Activated T-cell treated with anti-CD3 and anti-CD28 coated beads for 48 hours (primary cell): ENCODE results near the gene MACIR.

ENCODE experiments used
- DNase-seq: peaks from one replicate; pipeline ENCODE4 v3.0.0-alpha.2; 2020; ENCODE audit warnings: low read depth

MACIR gene

DNA sequence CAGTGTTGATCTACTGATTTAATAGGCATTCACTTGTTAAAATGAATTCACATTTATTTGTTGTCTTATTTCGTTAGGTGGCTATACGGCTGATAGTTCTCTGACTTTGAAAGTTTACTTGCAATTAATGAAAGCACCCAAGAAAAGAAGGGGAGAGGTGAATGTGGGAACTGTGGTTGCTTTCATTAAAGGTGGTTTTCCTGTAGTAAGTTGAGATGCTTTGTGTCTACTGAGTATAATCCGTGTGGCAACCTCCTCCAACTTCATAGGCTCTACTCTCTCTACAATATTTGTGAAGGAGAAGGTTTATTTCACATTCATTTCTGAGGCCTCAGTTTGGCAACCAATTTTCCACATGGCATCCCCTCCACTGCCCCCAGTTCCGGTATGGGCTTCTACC, 12.8 kb upstream of the MACIR start:
- no peak for DNase-seq

DNA sequence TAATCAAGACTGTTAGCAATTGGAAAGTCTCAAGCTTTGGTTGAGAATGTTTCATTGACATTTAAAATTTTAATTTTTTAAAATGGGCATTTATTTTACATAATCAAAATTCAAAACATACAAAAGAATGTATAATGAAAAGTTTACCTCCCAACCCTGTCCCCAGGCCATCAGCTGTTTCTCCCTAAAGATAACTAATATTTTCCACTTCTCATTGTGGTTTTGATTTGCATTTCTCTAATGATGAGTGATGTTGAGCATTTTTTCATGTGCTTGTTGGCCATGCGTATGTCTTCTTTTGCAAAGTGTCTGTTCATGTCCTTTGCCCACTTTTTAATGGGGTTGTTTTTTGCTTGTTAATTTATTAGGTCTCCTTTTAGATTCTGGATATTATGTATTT, 11.4 kb upstream of the MACIR start:
- DNase-seq: no peak

DNA sequence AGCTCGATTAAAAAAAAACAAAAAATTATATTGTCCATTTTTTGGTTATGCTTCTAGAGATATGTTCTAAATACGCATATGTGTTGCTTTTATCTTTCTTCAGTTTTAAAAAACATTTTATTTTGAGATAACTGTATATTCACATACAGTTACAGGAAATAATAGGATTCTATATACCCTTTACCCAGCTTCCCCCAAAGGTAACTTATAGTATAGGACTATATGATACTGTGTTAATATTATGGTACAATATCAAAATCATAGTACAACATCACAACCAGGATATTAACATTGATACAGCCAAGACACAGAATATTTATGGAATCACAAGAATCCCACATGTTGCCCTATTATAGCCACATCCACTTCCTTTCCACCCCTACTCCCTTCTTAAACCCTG, 9.5 kb upstream of the MACIR start:
- DNase-seq: no peak

DNA sequence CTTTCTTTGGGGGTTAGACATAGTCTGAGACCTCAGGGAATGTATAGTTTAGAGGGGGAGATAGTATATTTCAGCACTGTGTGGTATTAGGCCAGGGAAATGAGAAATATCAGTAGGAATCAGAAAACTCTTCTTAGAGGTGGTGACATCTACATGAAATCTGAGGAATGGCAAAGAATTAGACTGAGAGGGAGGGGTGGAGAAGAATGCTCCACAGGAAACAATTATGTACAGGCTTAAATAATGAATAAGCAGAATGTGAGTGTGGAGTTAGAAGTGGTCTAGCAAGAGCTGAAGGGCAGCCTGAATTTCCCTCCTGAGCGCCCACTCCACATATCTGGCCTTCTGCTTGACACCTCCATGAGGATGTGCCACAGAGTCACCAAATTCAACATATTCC, 3.6 kb upstream of the MACIR start:
- DNase-seq: no peak

GRCh38 chr5:103255691-103256090, 2.9 kb upstream of the MACIR start:
- DNase-seq: no peak

DNA sequence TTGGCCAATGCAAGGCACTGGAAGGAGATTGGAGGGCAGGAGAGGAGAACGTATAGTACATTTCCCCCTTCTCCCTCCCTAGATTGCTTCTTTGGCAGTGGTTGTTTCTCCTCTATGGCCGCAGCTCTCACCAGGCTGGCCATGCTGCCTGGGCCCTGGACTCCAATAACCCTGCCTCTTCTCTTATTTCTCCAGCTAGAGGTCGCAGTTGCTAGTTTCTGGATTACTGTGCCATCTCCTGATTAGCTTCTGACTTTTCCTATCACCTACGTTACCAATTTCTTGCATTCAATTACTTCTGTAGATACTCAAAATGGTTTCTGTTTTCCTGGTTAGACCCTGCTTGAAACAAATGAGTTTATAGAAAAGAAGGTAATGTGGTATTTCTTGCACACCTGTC, 2.4 kb upstream of the MACIR start:
- no peak for DNase-seq

DNA sequence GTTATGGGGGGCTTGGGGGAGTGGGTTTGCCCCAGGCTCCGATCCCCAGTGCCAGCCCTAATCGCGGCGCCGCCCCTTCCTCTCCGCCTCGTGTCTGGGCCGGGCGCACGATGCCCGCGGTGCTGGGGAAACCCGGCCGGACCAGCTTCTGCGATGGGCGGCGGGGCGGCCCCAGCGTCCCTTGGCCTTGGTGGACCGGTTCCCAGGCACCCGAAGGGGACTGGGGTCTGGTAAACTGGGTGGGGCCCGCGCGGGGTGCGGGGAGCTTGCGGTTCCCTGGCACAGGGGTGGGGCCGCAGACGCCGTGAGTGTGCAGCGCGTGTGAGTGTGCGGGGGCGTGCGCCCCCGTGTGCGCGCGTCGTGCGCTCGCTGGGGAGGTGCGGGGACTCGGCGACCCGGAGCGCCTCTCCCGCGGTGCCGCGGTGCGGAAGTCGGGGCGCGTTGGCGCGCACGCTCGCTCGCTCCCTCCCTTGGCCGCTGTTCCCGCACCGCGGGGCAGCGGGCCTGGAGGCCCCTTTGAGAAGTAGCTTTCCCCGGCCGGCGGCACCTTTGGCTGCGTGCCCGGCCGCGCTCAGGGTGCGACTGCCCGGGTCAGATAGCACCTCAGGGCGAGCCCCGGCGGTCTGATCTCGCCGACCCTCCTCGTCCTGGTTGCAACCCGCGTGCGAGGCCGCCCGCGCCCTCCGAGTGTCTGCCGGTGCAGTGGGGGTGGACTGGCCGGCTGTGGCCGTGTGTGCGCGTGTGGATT, 568 bp downstream of the MACIR start:
- peak; percentile 57 for DNase-seq

GRCh38 chr5:103259705-103260355, 1.3 kb downstream of the MACIR start:
- DNase-seq: no peak

DNA sequence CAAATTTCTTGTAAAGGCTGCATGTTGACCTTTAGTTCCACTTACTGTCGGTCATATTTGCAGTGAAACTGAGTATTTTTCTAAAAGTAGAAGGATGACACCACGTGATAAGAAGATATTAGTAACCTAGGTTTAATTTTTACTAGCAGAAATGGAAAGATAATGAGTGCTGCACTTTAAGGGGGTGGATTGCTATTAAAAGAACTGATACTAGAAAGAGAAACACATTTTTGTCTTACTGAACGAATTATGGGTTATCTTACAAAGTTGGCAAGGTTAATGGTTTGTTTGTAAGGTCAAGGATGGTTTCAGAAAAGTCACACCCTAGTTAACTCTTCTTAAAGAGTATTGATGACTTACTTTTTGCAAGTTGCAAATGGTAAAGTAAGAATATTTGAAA, 2.4 kb downstream of the MACIR start:
- DNase-seq: no peak

DNA sequence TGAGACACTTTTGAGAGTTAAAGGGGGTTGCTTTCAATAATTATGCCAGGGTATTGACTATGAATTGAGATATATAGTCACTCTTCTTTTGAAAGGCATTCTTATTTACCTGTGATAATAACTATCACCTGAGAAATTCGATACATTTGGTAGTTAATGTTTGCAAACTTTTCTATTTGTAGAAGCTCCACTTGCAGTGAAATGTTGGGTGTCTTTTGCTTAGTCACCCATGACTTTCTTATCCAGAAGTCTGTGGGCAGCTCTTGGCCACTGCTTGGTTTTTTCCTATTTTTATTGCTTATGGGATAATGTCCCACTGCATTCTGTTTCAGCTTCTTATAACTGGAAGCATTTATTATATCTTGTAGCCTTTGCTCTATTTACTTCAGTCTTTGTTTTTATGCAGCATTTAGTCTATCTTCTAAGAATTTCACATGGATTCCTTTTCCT, 3.9 kb downstream of the MACIR start:
- no peak for DNase-seq

DNA sequence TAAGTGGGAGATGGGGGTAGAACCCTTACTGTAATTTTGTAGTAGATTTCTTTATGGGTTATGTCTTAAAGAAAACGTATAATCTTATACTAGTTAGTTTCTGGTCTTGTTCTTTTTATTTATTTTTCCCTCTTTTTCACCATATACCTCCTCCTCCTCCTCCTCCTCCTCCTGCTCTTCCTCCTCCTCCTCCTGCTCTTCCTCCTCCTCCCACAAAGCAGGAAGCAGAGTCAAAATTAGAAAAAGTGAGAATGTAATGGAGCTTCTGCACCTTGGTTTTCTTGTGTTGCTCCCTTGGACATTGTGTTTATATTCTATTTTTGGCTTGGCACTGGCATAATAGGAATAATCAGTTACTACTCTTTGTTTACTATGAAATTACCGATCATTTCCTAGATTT, 4.5 kb downstream of the MACIR start:
- DNase-seq: no peak

DNA sequence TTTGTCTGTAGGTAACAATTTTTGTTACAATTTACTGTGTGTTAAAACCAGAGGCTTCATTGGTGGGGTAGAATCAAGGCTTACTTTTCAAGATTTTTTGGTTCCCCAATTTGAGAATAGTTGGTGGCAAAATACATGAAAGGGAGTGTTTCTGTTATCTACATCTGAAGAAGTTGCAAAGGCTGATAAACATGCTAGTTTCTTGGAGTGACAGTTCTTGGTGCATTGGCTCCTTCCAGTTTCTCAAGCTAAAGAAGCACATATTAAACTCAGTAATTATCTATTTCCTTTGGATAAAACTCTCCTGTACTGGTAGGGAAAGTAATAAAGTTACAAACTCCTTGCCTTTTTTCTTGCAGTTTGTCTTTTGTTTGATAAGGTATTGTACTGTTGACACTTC, 5.9 kb downstream of the MACIR start:
- DNase-seq: no peak

- DNase-seq: no peak
These were observed 12.0 kb downstream of the MACIR start for GRCh38 chr5:103270581-103270980.

- DNase-seq: no peak
These were observed 13.2 kb downstream of the MACIR start for GRCh38 chr5:103271570-103272289.

DNA sequence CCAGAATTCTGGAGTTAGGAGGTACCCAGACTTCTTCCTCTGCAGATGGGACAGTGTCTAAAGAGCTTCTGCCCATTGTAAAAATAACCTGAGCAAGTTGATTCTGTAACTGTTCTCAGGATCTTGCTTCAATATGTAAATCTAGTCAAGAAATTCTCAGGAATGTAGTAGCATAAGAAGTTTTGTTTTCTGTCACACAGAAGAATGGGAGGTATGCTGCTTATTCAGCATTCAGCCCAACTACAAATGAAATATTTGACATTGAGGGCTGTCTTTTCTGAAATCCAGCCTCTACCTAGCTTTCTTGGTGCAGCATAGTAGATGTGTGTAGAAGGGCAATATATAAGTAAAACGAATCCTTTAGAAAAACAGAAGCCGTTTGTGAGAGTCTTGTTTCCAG, 13.8 kb downstream of the MACIR start:
- no peak for DNase-seq

DNA sequence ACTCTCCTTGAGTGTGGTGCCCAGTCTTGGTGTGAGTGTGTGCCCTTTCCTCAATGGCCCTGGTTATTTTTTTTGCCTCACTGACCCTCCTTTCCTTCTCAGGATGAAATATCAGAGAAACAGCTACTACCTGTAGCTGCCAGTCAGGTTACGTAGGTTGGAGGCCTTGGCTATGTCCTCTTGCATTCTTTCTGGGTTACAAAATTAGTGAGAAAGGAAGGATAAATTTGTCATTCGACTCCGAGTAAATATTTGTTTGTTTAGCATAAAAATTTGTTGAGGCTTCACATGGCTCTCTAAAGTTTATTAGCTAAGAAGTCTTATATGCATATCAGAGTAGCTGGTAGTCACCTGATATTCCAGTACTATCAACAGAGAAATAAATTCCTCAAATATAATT, 15.4 kb downstream of the MACIR start:
- no peak for DNase-seq

- no peak for DNase-seq
These were observed 17.3 kb downstream of the MACIR start for GRCh38 chr5:103275851-103276250.

DNA sequence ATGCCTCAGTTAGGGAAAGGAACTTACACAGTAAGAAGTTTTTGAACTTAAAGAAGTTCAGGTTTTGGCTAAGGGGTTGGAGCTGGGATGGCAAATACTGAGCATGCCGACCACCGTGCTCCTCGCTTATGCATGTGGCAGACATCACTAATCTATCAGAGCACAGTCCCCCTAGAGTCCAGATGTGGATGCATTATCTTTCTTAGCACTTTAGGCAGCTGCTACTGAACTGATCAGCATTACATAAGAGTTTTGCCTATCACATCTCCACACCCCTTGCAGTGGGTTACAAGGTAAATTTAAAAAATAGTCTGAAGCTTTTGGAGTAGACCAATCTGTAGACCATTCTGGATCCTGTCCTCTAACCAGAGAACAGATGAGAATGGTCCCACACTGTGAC, 22.4 kb downstream of the MACIR start:
- DNase-seq: no peak

GRCh38 chr5:103283120-103283519, 24.6 kb downstream of the MACIR start:
- no peak for DNase-seq

- DNase-seq: no peak
These were observed 25.3 kb downstream of the MACIR start for GRCh38 chr5:103283869-103284268.

- no peak for DNase-seq
These were observed 28.1 kb downstream of the MACIR start for GRCh38 chr5:103286622-103287021.

DNA sequence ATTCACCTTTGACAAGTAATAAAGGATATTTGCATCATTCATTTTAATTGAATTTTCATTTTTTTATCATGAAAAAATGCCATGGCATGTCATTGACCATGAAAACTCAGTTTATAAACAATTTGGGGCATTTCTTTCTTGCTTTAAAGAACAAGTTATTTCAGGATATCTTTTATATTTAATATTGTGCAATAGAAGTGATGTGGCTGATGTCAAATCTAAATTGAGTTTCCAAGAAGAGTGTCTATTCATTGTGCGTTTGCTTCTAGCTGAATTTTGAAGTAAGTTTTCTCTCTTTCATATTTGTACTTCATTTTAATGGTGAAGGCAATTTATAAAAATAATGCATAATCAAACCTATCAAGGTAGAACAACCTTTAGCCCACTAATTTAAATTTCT, 30.5 kb downstream of the MACIR start:
- no peak for DNase-seq

DNA sequence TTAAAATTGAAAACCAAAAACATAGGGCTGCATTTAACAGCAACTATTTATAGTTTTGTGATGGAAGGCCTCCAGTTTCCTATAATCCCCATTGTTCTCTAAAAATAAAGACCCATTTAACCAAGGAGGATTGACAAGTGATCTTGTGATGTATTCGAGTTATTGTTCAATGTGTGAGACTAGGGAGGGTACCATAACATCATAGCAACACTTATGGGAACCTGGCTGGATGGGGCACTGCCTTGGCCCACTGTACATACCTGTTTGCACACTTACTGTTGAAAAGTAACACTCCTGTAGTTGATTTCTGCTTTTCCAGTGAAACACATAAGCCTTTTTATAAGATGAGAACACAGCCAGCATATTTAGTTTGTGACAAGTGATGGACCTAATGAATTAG, 32.3 kb downstream of the MACIR start:
- DNase-seq: no peak
